GM12801 (cell line): ENCODE measurements around the gene LIN54.

Experiments
- TF ChIP-seq, protein P1 (sequence below): IDR thresholded peaks from one replicate; pipeline ENCODE4 v1.5.1; 2011; ENCODE audit warnings: control low read depth; ENCODE audit not compliant: insufficient read length; ENCODE audit errors: extremely low read depth

The LIN54 gene

DNA sequence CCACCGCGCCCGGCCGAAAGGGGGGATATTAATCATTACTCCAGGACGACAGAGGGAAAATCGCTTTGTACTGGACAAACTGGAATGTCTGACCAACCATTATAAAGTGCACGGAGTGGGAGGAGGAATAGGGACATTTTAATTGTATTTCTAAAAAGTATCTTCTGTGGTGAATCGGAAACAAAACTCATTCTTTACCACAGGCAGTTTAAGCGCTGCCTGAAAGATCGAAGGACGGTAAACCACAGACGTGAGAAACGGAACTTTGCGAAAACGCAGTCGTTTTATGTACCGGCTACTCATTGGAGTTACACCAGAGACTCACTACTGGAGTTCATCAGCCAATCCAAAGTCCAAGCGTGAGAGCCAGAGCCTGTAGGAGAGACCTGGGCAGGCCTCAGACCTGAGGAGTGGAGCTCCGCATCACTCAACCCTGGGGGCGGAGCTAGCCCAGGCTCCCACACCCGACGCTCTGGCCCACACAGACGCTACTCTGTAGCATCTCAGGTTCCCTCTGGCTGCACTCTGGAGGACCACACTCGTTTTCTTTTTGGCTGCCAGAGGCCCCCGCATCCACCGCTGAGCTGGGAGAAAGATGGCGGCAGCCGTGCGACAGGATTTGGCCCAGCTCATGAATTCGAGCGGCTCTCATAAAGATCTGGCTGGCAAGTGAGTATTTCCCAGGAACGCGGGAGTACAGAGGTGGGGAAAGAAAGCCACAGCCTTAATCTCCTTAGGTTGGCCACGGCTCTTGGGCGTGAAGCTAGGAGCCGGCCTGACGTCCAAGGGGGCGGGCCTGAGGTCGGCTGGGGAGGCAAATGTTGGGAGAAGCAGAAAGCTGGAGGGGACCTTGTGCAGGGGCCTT, 24.2 kb upstream of the LIN54 start, which contains the start of gene COPS4:
TSS of gene COPS4 (plus strand) at position 554 of the 865 bp plus-strand sequence. CDS start at position 596, 42 bp downstream.
- TF ChIP-seq, protein P1, sequence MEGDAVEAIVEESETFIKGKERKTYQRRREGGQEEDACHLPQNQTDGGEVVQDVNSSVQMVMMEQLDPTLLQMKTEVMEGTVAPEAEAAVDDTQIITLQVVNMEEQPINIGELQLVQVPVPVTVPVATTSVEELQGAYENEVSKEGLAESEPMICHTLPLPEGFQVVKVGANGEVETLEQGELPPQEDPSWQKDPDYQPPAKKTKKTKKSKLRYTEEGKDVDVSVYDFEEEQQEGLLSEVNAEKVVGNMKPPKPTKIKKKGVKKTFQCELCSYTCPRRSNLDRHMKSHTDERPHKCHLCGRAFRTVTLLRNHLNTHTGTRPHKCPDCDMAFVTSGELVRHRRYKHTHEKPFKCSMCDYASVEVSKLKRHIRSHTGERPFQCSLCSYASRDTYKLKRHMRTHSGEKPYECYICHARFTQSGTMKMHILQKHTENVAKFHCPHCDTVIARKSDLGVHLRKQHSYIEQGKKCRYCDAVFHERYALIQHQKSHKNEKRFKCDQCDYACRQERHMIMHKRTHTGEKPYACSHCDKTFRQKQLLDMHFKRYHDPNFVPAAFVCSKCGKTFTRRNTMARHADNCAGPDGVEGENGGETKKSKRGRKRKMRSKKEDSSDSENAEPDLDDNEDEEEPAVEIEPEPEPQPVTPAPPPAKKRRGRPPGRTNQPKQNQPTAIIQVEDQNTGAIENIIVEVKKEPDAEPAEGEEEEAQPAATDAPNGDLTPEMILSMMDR: no peak

DNA sequence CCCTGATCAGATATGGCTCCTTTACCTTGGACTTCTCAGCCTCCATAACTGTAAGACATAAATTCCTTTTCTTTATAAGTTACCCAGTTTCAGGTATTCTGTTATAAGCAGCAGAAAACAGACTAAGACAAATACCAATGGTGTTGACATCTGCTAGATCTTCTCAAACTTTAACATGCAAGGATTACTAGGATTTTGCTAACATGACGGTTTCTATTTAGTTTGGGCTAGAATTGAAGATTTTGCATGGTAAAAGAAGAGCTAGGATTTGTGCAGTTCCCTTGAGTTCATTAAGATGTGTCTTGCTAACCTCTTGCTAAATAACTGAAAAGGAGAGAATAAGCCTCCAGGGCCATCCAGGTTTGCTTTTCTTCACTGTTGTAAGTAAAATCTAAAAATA, 19.1 kb upstream of the LIN54 start:
- TF ChIP-seq, protein P1: no peak

DNA sequence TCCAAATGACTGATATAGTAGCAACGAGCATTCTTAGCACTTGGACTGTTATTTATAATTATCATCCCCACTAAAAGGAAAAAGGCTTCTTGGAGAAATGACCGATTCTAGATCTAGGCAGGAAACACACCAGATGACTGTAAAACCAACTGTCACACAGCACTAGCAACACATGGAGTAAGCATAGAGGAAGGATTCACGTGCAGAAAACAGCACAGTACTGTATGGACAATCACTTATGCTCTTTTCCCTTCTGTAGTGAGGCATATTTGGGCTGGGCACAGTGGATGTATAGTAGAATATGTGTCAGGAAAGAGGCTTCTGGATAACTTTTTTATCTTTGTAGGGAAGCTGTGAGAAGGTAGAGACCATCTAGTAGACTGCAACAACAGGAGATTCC, 18.4 kb upstream of the LIN54 start:
- TF ChIP-seq, protein P1: no peak

DNA sequence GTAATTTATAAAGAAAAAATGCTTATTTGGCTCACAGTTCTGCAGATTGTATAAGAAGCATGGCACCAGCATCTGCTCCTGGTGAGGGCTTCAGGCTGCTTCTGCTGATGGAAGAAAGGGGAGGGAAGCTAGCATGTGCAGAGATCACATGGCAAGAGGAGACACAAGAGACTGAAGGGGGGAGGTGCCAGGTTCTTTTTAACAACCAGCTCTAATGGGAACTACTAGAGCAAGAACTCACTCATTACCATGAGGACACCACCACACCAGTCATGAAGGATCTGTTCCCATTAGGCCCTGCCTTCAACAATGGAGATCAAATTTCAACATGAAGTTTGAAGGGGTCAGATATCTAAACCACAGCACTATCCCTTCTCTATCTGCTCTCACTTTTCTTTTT, 14.9 kb upstream of the LIN54 start:
- TF ChIP-seq, protein P1: no peak

DNA sequence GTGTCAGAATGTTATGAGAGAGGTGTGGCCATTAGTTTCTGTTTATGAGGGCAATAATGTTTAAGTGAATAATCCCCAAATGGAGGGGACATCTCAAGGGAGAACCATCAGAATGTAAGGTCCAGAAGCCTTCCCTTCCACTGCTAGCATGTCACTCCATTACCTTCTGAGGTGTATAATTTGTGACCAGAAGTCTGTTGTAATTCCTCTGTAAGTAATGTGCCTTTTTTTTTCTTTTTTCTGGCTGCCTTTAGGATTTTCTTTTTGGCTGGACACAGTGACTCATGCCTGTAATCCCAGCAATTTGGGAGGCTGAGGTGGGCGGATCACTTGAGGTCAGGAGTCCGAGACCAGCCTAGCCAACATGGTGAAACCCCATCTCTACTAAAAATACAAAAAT, 13.6 kb upstream of the LIN54 start:
- TF ChIP-seq, protein P1: no peak

DNA sequence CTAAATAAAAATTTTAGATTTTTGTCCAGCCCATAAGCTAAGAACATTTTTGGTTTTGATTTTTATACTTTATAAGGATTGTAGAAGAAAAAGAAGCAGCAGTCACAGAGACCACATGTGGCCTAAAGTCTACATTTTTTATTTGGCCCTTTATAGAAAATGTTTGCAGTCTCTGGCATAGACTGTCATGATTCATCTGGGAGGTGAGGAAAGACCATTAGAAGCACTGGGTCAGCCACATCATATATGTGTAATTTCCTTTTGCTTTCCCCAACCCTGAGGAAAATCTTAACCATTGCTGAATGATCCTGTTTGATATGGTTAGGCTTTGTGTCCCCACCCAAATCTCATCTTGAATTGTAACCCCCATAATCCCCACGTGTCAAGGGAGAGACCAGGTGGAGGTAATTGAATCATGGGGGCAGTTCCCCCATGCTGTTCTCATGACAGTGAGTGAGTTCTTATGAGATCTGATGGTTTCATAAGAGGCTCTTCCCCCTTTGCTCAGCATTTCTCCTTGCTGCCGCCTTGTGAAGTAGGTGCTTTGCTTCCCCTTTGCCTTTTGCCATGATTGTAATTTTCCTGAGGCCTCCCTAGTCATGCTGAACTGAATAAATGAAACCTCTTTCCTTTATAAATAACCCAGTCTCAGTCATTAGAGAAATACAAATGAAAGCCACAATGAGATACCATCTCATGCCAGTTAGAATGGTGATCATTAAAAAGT, 12.3 kb upstream of the LIN54 start:
- TF ChIP-seq, protein P1: no peak

DNA sequence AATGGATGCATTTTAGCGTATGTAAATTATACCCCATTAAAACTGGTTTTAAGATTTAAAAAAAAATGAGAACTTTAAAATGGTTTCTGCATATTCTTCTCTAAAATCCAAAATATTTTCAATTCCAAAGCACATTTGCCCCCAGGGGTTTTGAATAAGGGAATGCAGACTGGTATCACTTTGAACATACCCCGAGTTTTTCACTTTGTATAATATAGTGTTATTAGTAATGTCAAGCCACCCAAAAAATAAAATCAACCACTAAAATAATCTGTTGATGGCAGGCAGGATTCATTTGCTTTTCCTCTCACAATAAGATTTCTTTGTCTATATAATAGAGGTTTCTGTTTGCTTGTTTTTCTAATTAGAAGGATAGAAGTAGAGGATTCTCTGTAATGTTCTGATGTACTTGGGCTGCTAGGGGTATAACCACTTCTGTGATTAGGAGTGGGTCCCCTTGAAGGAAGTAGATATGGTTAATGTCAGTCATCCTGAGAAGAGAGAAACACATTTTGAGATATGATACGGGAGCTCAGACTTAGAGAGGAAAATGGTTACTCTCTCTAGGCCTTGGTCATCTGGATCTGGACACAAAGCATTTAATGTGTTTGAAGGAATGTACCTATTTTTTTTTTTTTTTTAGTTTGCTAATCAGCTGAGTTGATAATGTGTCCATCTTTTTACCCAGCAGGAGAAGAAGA, 9.3 kb upstream of the LIN54 start:
- TF ChIP-seq, protein P1: no peak
